Stimulated activated CD8-positive, alpha-beta memory T cell treated with anti-CD3 and anti-CD28 coated beads, Interleukin-4, amount 100 ng/mL, for 4 hours (primary cell): Measurements from ENCODE around the gene LRRC58.

Source experiments
- DNase-seq, 2 donors: peaks; one replicate each; pipeline ENCODE4 v3.0.0-alpha.2; 2020; ENCODE audit warnings: low read depth in 2 of 2, low spot score in 1 of 2

Gene LRRC58

GRCh38 chr3:120280566-120280965 lies 68.6 kb downstream of the LRRC58 start:
- DNase-seq = no peak

GRCh38 chr3:120280026-120280425 lies 69.1 kb downstream of the LRRC58 start:
- no peak for DNase-seq

GRCh38 chr3:120276767-120277166 lies 72.4 kb downstream of the LRRC58 start:
- DNase-seq = no peak

- no peak for DNase-seq
Measured at GRCh38 chr3:120275618-120276017, 73.5 kb downstream of the LRRC58 start.

GRCh38 chr3:120274739-120275167 lies 74.4 kb downstream of the LRRC58 start:
- no peak for DNase-seq
